GM21390 (cell line): ENCODE measurements around the gene ZIC1.

ENCODE experiments used
- ATAC-seq: cut with Tn5 transposase; IDR thresholded peaks from one replicate; pipeline ENCODE4 v1.9.1; 2021; ENCODE audit not compliant: unreplicated experiment

The ZIC1 gene

DNA sequence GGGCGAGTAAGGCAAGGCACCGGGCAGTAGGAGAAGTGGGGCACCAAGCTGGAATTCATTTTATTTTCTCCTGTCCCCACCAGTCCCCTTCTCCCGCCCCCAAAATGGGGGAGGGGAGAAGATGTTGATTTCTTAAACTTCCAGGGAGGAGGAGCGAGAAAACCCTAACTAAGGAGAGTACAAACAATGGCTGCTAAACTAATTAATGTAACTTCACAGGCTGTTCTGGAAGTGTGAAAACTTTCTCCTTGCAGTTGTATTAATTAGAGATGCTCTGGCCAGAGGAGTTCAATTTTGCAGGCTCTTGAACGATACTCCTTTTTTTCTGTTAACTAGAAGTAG lies 14.3 kb upstream of the ZIC1 start:
- no peak for ATAC-seq

DNA sequence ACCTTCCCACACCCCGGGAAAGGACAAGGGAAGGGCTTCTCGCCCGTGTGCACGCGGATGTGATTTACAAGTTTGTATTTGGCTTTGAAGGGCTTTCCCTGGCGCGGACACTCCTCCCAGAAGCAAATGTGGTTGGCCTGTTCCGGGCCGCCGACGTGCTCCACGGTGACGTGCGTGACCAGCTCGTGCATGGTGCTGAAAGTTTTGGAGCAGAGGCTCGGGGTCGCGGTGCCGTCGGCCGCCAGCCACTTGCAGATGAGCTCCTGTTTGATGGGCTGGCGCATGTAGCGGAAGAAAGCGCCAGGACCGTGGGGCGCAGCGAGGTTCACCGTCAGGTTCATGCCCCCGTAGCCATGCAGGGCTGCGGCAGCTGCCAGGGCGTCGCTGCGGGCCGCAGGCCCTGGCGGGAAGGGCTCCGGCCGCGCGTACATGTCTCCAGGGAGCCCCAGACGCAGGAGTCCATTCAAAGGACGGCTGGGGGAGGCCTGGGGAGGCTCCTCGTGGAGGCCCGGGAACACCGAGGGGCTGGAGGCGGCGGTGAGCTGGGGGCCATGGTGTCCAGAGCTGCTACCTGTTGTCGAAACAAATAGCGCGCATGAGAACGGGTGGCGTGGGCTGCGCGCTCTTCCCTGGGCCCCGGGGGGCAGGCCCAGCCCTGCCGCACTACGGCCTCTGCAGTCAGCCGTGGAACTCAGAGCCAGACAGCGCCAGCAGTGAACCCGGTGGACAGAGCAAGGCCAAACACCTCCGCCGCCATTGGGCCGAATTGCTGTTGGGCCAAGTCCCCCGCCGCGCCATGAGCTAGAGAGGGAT lies 13.1 kb upstream of the ZIC1 start:
- ATAC-seq, result no peak

- no peak for ATAC-seq
Observed at GRCh38 chr3:147396712-147397046, 12.5 kb upstream of the ZIC1 start.

DNA sequence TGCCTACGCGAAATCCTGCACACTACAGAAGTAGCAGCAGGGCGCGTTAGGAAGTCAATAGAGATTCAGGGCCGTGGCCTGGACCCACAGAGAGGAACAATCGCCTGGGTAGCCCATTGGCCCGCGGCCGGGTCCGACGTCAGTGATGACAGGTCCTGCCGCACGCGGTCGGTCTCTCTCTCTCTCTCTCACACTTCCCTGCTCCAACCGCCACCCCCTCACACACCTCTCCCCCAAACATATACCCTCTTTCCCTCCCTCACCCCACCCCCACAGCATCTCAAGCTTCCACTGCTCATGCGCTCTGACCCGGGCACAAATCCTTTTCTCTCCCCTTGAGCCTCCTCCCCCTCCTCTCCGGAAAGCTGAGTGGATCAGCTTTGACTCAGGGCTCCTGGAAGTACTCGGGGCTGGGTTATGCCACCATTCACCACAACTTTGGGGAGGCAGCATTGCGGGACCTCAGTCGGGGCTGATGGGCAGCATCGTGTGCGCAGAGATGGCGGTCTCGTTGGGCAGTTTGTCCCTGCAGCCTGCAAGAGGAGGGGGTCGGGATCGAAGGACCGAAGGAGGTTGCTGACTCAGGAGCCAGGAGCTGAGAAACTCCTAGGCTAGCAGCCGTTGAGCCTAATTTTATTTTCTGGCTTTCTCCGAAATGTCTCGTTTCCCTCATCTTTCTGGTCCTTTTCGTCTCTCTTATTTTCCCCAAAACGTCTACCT lies 11.8 kb upstream of the ZIC1 start:
- ATAC-seq, result no peak

DNA sequence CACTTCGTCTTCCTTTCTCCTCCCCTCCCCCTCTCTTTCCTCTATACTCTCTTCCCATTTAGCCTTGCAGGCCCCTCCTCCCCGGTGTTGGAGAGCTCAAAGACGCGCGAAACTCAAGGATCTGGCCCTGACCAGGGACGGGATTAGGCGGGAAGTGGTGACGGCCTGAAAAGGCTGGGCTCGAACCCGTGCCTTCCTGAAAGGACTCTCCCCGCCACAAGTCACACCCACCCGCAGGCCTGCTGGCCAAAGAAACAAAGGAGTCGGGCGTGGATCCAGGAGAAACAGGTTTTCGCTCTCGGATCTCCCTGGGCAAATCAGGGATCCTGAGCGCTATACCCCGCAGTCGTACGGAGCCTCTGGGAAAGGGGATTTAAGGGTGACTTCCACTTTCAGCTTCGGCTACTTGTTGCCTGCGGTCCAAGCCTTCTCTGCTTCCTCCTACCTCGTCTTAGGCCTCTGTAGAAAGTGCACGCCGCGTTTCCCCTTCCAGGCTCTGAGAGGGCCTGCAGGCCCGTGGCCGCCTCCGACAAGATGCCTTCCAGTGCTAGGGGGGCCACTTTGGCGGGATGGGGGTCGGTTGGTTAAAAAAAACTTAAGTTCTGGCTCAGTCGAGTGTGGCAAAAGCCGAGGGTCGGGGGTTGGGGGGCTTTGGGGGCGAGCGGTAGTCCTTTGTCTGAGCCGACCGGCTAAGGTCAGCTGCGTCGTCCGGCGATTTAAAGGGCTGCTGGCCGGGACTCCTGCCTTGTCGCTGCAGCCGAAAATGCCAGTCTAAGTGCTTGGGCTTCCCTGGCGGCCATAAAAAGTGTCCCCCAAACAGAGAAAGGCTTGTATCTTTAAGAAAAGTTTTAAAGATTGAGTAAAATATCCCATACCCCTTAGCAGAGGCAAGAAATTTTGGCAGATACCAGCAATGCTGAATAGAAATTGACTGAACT lies 11.0 kb upstream of the ZIC1 start:
- ATAC-seq, result no peak

GRCh38 chr3:147398813-147399534 lies 10.2 kb upstream of the ZIC1 start:
- ATAC-seq, result no peak

- ATAC-seq, result no peak
Observed at GRCh38 chr3:147400111-147400510, 9.1 kb upstream of the ZIC1 start.

GRCh38 chr3:147400999-147401398 lies 8.2 kb upstream of the ZIC1 start:
- ATAC-seq, result no peak

GRCh38 chr3:147401421-147401820 lies 7.7 kb upstream of the ZIC1 start:
- ATAC-seq, result no peak

GRCh38 chr3:147402159-147402558 lies 7.0 kb upstream of the ZIC1 start:
- no peak for ATAC-seq

DNA sequence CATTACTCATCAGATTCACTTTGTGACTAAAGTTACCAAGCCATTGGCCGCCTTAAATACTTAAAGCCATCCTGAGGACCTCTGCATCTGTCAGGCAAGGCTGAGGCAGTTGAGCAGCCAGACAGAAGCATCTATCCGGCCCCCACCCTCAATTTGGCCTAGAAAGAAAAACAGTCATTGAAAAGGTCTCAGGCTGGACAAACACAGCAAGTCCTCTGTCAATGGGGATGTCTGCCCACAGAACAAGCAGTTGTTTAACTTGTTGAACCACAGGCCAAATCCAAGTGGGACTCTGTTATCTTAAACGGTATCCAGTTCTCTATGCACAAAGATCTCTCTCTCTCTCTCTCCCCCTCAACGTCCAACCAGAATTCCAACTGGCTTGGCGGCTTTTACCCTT lies 5.7 kb upstream of the ZIC1 start:
- no peak for ATAC-seq

DNA sequence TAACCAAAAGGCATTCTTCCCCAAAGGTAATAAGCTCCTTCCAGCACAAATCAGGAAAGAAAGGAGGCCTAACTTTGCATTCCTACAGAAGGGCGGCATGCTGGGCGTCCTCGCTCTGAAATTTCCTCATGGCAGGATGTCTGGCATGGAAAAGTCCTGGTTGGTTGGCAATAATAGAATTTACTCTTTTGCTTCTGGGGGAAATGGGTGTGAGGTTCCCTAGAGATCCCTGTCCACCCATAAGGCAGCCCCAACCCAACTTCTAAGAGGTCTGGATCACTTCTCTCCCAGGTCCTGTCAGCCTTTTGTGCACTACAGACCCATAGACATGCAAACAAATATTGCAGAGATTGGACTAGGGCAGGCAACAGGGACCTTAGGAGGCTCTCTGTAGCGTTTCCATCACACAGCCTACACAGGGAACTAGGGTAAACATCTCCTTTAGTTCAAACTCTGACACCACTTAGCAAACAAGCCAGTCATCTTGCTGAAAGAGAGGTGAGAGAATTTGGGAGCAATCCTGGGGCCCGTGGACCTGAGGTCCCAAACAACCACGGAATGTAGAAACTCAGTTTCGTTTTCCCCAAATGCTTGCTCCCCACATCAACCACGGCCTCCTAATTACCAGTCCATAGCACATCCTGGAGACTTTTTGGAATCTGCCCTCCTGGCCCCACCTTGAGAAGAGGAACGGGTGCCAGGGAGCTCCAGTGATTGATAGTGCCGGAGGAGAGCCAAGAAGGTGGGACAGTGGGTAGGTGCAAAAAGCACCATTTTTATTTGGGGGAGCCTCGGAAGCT lies 5.0 kb upstream of the ZIC1 start:
- no peak for ATAC-seq

DNA sequence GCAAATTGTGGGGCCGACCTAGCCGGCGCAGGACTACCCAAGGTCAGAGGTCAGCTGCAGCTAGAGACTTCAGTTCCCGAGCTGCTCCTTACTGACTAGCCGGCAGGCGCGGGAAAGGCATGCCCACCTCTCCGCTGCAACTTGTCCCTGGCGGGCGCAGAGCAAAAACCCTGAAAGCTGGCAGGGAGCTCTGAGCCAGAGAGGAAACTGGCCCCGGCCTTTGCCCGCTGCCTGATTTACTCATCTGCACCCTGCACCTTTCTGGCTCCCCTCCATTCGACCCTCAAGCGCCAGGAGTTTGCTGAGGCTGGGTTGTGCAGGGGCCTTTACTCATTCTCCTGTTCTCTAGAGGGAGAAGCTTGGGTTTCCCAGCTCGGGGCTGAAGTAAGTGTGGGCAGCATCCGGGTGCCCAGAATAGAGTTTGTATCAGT lies 4.3 kb upstream of the ZIC1 start:
- ATAC-seq, result no peak

- ATAC-seq, result no peak
Observed at GRCh38 chr3:147405231-147406027, 3.7 kb upstream of the ZIC1 start.

DNA sequence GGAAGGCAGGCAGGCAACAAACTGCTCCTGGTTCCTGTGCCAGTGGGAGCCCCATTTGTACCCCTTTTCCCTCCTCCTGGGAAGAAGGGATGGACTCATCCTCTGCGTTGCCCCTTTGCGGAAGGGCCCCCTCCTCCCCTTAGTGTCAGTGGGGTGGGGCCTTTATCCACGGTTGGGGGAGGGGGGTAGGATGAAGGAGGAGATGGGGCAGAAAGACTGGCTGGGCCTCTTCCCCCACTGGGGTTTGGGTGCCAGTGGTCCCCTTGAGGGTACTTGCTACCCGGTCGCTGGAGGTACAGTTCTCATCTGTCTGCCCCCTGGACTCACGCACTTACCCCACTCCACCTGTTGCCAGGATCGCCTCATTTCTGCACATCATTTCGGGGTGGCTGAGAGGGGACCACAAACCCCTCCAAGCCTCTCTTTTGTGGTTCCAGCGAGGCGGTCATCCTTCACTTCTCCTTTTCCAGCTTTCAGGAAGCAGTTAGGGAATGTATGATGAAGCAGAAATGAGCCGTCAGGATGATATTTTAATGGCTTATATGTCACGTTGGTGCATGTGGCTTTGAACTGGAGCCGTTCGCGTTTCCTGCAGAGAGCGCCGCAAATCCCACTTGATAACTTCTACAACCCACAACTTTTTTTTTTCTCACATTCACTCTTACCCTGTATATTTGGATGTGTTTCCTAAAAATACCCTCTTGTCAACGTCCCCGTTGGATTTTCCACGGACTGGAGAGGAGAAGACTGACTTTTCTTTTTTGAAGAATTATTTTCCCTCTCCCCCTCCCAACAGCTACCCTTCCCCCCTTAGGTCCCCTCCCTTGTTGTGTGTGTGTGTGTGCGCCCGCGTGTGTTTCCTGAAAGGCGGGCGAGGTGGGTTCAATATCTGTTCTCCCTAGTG lies 2.9 kb upstream of the ZIC1 start, which contains the start of gene ZIC4:
TSS of gene ZIC4 (minus strand) at position 516 of the 904 bp plus-strand sequence. CDS start 3,746 bp downstream, outside the sequence.
- no peak for ATAC-seq

GRCh38 chr3:147407114-147407497 lies 2.1 kb upstream of the ZIC1 start:
- ATAC-seq, result no peak

DNA sequence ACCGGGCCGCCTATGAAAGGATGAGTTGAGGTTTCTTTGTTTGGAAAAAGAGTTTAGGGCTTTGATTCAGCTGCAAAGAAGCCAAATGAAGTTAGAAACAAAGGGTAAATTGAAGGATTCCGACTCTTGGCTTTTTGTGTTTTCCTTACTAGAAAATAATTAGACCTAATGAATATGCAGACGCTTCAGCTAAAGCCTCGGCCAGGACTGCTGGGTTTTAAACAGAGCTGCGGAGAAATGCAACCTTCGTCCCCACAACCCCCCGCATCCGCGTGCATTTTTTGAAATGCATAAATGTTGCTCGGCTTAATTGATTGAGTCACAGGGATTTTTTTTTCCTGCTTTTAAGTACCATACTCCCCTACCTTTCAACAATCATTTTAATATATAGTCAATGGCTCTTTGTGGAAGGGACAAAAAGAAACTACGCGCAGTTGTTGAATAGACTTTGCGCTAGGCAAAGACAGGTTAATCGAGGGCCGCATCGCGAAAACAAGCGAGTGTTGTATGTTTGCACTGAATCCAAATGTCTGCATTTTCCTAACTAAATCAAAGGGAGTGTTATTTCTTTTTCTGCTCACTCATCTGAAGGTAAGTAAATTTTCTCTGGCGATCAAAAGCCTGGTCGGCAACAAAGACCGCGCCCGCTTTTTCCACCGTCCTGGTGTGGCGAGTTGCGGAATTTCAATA lies 1.5 kb upstream of the ZIC1 start:
- ATAC-seq, result no peak
